Spinal cord (tissue), 10 donors: ENCODE data around the gene ASB14. TPM values are rescaled to one million over a fixed set of nuclear protein-coding genes. Genes with fewer than 3 reads are reported as not detected.

Experiments
- DNase-seq, 6 donors: peaks; one replicate each; pipeline versions ENCODE4 v3.0.0 to v3.0.0-alpha.2; 2013 to 2015; ENCODE audit warnings: low spot score in 6 of 6, low read depth in 4 of 6
- H3K27ac ChIP-seq: one replicate; pipeline ENCODE4 v1.5.1; 2013; ENCODE audit warnings: low read depth, low read length, control low read depth
- H3K27me3 ChIP-seq: one replicate; pipeline ENCODE4 v1.6.1; 2013; ENCODE audit warnings: low read length; ENCODE audit not compliant: control insufficient read depth, insufficient read depth
- H3K36me3 ChIP-seq: one replicate; pipeline ENCODE4 v1.6.1; 2013; ENCODE audit warnings: low read length; ENCODE audit not compliant: control insufficient read depth, insufficient read depth
- H3K4me1 ChIP-seq: one replicate; pipeline ENCODE4 v1.6.1; 2013; ENCODE audit warnings: low read length; ENCODE audit not compliant: control insufficient read depth, insufficient read depth
- H3K4me3 ChIP-seq: one replicate; pipeline ENCODE4 v1.5.1; 2013; ENCODE audit warnings: low read depth, low read length, control low read depth
- H3K9me3 ChIP-seq: one replicate; pipeline ENCODE4 v1.6.1; 2013; ENCODE audit warnings: low read length; ENCODE audit not compliant: control insufficient read depth, insufficient read depth
- WGBS: methylation state at CpG from one replicate; pipeline ENCODE4 v1.1.5; 2013; ENCODE audit warnings: missing lambda C conversion rate; ENCODE audit not compliant: insufficient coverage; 5-methylcytosine and 5-hydroxymethylcytosine counted together
- polyA plus RNA-seq, 2 donors: library from polyadenylated mRNA; unstranded; fragments of 120-200 nt; gene quantifications; one replicate each; pipeline ENCODE4 v1.2.1, GENCODE V29; 2013; ENCODE audit not compliant: insufficient read length in 2 of 2
- total RNA-seq, 2 donors: library from RNA; depleted of rRNA in 1 of 2; stranded (reverse); fragments of 120-200 nt in 1 of 2; fragments of >200 nt in 1 of 2; gene quantifications; one replicate each; pipeline versions ENCODE4 v1.2.3 to v1.2.4, GENCODE V29; 2013 to 2014
- donor health status: healthy.

ASB14 gene
- total and polyA plus RNA-seq, 4 donors = 0.50 to 1.4 (median 0.61) TPM

DNA sequence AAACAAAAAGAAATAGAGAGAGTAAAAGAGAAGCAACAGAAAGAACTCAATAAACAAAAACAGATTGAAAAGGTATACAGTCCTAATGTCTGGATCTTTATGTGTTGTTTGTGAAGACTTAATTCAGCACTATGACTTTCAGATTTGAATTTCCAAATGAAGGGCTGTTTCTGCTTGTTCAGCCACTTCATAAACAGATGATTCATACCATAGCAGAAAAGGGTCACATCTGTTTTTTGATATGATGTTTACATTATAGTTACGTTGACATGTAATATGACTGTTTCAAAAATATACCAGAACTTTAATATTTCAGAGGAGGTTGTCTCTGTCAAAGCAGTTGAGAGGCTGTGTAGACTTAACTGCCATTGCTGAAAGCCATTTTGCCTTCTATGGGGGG is 24.1 kb downstream of the ASB14 start:
- no peak for DNase-seq
- H3K9me3 ChIP-seq = no peaks in the 10 kb centered on the region
- H3K27ac ChIP-seq = no peak overlapping the region
- peaks cover 17% of the 10 kb centered on the region for H3K36me3 ChIP-seq
- H3K4me3 ChIP-seq = no peak overlapping the region
- WGBS = no CpG with 5 or more reads among the region's 1 CpG
- no peaks in the 10 kb centered on the region for H3K4me1 ChIP-seq
- no peaks in the 10 kb centered on the region for H3K27me3 ChIP-seq

- WGBS = no CpG with 5 or more reads among the region's 3 CpGs
Measured at GRCh38 chr3:57261929-57262328, 30.6 kb downstream of the ASB14 start.

GRCh38 chr3:57261119-57261518 is 31.4 kb downstream of the ASB14 start:
- Histone ChIP-seq H3K4me1 (no peaks in the 10 kb centered on the region), H3K9me3 (no peaks in the 10 kb centered on the region), H3K27ac (no peak overlapping the region), H3K4me3 (no peak overlapping the region), H3K27me3 (no peaks in the 10 kb centered on the region), H3K36me3 (peaks cover 26% of the 10 kb centered on the region)
- 100% methylated on average over 1 of the region's 4 CpGs for WGBS
- no peak for DNase-seq

More at GRCh38 chr3:57261929-57262328, 30.6 kb downstream of the ASB14 start:
- Histone ChIP-seq H3K9me3 (no peaks in the 10 kb centered on the region), H3K36me3 (peaks cover 26% of the 10 kb centered on the region), H3K27me3 (no peaks in the 10 kb centered on the region), H3K27ac (no peak overlapping the region), H3K4me1 (no peaks in the 10 kb centered on the region), H3K4me3 (no peak overlapping the region)
- no peak for DNase-seq

DNA sequence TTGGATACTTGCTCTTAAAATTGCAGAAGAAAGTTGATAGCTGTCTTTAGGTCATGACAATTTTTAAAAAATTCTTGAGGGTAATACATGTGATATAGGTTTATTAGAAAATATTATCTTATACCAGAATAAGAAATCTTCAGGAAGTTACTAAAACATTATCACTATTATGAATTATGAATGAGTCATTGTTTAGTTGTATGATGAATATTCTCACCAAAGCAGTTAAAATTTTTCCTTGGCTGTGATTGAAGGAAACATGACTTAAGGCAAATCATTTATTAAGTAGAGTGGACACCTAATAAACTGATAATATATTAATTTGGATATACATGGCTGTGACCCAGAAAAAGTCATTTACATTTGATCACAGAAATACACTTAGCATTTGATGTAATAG is 34.8 kb downstream of the ASB14 start:
- Histone ChIP-seq H3K4me3 (no peak overlapping the region), H3K27me3 (no peaks in the 10 kb centered on the region), H3K36me3 (peaks cover 22% of the 10 kb centered on the region)

DNA sequence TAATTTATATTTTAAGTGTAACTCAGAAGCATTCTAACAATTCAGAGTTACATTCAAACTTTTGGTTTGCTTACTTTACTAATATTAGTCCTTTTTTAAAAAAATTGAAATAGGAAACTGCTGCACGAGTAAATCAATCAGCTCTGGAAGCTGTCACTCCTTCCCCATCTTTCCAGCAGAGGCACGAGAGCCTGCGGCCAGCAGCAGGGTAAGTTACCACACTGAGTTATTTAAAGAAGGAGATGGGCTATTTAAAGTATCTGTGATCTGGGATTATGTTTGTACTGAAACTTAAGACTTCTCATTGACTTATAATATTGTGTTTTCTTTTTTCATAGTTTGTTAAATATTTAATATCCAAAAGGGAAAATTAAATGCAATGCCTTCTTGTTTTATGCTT is 35.6 kb downstream of the ASB14 start:
- H3K27me3 ChIP-seq = no peaks in the 10 kb centered on the region
- H3K4me1 ChIP-seq = no peaks in the 10 kb centered on the region
- DNase-seq = no peak
- peaks cover 20% of the 10 kb centered on the region for H3K36me3 ChIP-seq
- no peak overlapping the region for H3K27ac ChIP-seq
- WGBS = no CpG with 5 or more reads among the region's 3 CpGs
- no peaks in the 10 kb centered on the region for H3K9me3 ChIP-seq
- no peak overlapping the region for H3K4me3 ChIP-seq

More for the DNA sequence above, 34.8 kb downstream of the ASB14 start:
- no peak for DNase-seq
- H3K9me3 ChIP-seq = no peaks in the 10 kb centered on the region
- no peaks in the 10 kb centered on the region for H3K4me1 ChIP-seq
- H3K27ac ChIP-seq = no peak overlapping the region

DNA sequence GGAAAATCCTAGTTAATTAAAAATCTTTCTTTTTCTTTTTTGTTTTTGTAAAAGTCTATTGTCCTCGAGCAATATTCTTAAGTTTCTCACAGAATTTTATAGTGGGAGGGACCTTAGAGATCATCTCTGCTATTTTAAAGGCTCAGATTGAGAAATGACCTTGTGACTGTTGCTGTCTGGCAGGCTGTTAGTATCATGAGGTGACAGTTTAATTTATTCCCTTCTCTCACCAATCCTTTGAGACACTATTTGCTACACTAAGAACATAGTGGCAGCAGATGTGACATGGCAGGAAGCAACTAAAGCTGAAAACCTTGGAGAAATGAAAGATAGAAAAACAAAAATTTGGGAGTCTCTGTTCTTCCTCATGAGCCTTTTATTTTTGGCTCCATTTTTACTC is 40.1 kb downstream of the ASB14 start:
- Histone ChIP-seq H3K4me3 (no peak overlapping the region), H3K36me3 (peaks cover 18% of the 10 kb centered on the region), H3K27me3 (no peaks in the 10 kb centered on the region), H3K4me1 (no peaks in the 10 kb centered on the region), H3K9me3 (no peaks in the 10 kb centered on the region), H3K27ac (no peak overlapping the region)
- WGBS = no CpG with 5 or more reads among the region's 1 CpG
- no peak for DNase-seq

GRCh38 chr3:57244946-57245345 is 47.5 kb downstream of the ASB14 start:
- WGBS = 40% methylated on average over 1 of the region's 2 CpGs
- Histone ChIP-seq H3K27ac (no peak overlapping the region), H3K4me1 (no peaks in the 10 kb centered on the region), H3K4me3 (no peak overlapping the region), H3K9me3 (no peaks in the 10 kb centered on the region), H3K36me3 (peaks cover 31% of the 10 kb centered on the region), H3K27me3 (no peaks in the 10 kb centered on the region)
- no peak for DNase-seq

- DNase-seq = no peak
Measured at GRCh38 chr3:57234613-57235575, 57.6 kb downstream of the ASB14 start.

DNA sequence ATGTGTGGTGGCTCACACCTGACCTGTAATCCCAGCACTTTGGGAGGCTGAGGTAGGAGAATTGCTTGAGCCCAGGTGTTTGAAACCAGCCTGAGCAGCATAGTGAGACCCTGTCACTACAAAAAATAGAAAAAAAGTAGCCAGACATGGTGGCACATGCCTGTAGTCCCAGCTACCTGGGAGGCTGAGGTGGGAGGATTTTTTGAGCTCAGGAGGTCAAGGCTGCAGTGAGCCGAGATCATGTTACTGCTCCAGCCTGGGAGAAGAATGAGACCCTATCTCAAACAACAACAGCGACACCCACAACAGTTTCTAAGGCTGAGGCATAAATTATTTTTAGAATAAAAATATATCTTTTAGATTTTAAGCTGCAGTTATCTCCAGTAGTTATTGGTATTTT is 58.7 kb downstream of the ASB14 start:
- Histone ChIP-seq H3K4me1 (peaks cover 8% of the 10 kb centered on the region), H3K9me3 (no peaks in the 10 kb centered on the region), H3K4me3 (no peak overlapping the region), H3K27me3 (no peaks in the 10 kb centered on the region), H3K36me3 (no peaks in the 10 kb centered on the region), H3K27ac (no peak overlapping the region)
- no peak for DNase-seq
- WGBS = no CpG with 5 or more reads among the region's 2 CpGs

More at GRCh38 chr3:57234613-57235575, 57.6 kb downstream of the ASB14 start:
- H3K9me3 ChIP-seq = no peaks in the 10 kb centered on the region
- 96% methylated on average over 9 of the region's 13 CpGs for WGBS
- H3K27me3 ChIP-seq = no peaks in the 10 kb centered on the region
- peaks cover 3% of the 10 kb centered on the region for H3K4me1 ChIP-seq
- no peak overlapping the region for H3K27ac ChIP-seq
- H3K36me3 ChIP-seq = no peaks in the 10 kb centered on the region
- H3K4me3 ChIP-seq = no peak overlapping the region

- no CpG with 5 or more reads among the region's 2 CpGs for WGBS
- Histone ChIP-seq H3K27ac (no peak overlapping the region), H3K9me3 (no peaks in the 10 kb centered on the region), H3K4me3 (no peak overlapping the region), H3K27me3 (no peaks in the 10 kb centered on the region), H3K36me3 (no peaks in the 10 kb centered on the region), H3K4me1 (peaks cover 8% of the 10 kb centered on the region)
- no peak for DNase-seq
Measured at GRCh38 chr3:57230006-57230405, 62.5 kb downstream of the ASB14 start.
